ENCODE measurements around the gene ZBTB20.

DNA sequence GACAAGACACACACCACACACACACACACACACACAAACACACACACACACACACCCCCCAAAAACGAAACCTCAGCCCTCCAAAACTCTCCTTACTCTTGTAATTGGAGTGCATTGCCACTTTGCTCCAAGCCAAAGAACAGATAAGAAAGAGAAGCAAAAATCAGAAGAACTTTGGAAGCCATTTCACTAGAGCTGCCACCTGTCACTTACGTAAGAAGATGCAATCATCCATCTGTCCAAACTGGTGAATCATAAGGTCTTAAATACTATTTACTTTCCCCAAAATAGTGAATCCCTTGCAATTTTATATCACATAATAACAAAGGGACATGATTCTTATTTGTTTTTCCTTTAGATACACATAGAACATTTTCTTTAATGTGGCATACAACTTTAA lies 285.4 kb downstream of the ZBTB20 start:
- TF ChIP-seq, protein P1, sequence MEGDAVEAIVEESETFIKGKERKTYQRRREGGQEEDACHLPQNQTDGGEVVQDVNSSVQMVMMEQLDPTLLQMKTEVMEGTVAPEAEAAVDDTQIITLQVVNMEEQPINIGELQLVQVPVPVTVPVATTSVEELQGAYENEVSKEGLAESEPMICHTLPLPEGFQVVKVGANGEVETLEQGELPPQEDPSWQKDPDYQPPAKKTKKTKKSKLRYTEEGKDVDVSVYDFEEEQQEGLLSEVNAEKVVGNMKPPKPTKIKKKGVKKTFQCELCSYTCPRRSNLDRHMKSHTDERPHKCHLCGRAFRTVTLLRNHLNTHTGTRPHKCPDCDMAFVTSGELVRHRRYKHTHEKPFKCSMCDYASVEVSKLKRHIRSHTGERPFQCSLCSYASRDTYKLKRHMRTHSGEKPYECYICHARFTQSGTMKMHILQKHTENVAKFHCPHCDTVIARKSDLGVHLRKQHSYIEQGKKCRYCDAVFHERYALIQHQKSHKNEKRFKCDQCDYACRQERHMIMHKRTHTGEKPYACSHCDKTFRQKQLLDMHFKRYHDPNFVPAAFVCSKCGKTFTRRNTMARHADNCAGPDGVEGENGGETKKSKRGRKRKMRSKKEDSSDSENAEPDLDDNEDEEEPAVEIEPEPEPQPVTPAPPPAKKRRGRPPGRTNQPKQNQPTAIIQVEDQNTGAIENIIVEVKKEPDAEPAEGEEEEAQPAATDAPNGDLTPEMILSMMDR (IDR thresholded peaks at IDR 0.05 in 8 of 11, conservative IDR thresholded peaks at IDR 0.05 in 3 of 11) = no peak
- TF ChIP-seq POLR2A (IDR thresholded peaks at IDR 0.05) = no peak
- TF ChIP-seq POLR2AphosphoS5 (IDR thresholded peaks at IDR 0.05) = no peak

All from spleen (tissue), 7 donors.